Transverse colon (tissue), 4 donors: Measurements from ENCODE around the gene RIPK3. TPM values are rescaled to one million over a fixed set of nuclear protein-coding genes. Genes with fewer than 3 reads are reported as not detected.
"Not testable (repeated sequence)": the region's sequence is repeated elsewhere in the genome, so short reads cannot be mapped to it uniquely, and the experiment has no call there.

Experiments used
- DNase-seq: peaks from one replicate; pipeline ENCODE4 v3.0.0-alpha.2; 2019
- H3K27ac ChIP-seq, 4 donors: fragments of 200-600 bp; sonication (generic); 2 replicates each; pipeline ENCODE4 v1.5.1; 2016 to 2018; ENCODE audit warnings: inconsistent platforms in 4 of 4
- H3K27me3 ChIP-seq: fragments of 200-600 bp; sonication (generic); 2 replicates; pipeline ENCODE4 v1.5.1; 2017; ENCODE audit warnings: inconsistent platforms
- H3K36me3 ChIP-seq, 4 donors: fragments of 200-600 bp; sonication (generic); 2 replicates each; pipeline ENCODE4 v1.5.1; 2017 to 2019; ENCODE audit warnings: inconsistent platforms in 4 of 4
- H3K4me1 ChIP-seq, 4 donors: fragments of 200-600 bp; sonication (generic); 2 replicates each; pipeline ENCODE4 v1.5.1; 2017 to 2020; ENCODE audit warnings: inconsistent platforms in 4 of 4
- H3K4me3 ChIP-seq, 4 donors: fragments of 200-600 bp; sonication (generic); 1 replicate in 1 of 4; 2 replicates in 3 of 4; pipeline versions ENCODE4 v1.5.1 to v1.6.1; 2017 to 2019; ENCODE audit warnings: inconsistent platforms in 4 of 4
- H3K9me3 ChIP-seq, 2 donors: fragments of 200-600 bp; sonication (generic); 2 replicates each; pipeline ENCODE4 v1.5.1; 2017 to 2019; ENCODE audit warnings: inconsistent platforms in 2 of 2
- CTCF ChIP-seq, 5 experiments: fragments of 200-600 bp in 3 of 5; fragments of 450-650 bp in 2 of 5; sonication (generic) in 3 of 5; IDR thresholded peaks; 1 replicate in 2 of 5; 2 replicates in 3 of 5; pipeline ENCODE4 v1.5.1; 2016 to 2017; ENCODE audit warnings: antibody characterized with exemption in 5 of 5, inconsistent platforms in 3 of 5, mild to moderate bottlenecking in 2 of 5, moderate library complexity in 1 of 5
- EP300 ChIP-seq: sonication (generic); formaldehyde crosslinking; IDR thresholded peaks from one replicate; pipeline ENCODE4 v1.6.1; 2017; ENCODE audit warnings: antibody characterized with exemption, low read depth
- POLR2A ChIP-seq: fragments of 450-650 bp; IDR thresholded peaks from one replicate; pipeline ENCODE4 v1.6.1; 2016; ENCODE audit warnings: antibody characterized with exemption, mild to moderate bottlenecking, moderate library complexity
- POLR2AphosphoS5 ChIP-seq, 3 donors: sonication (generic); formaldehyde crosslinking; IDR thresholded peaks; one replicate each; pipeline ENCODE4 v1.6.1; 2016; ENCODE audit warnings: antibody characterized with exemption in 3 of 3
- WGBS, 2 donors: methylation state at CpG; one replicate each; pipeline ENCODE4 v1.1.5; 2018; ENCODE audit warnings: low coverage in 1 of 2; 5-methylcytosine and 5-hydroxymethylcytosine counted together
- in situ Hi-C, 4 donors: fragments of 200-750 bp; cut with MboI; loops; one replicate each; pipeline versions ENCODE4 v1.15.0 to v1.15.1; 2017; ENCODE audit warnings: low sequenced_read_pairs in 3 of 4, low pct_ligation_motif_present in 1 of 4, low pct_unique_long_range_greater_than_20kb in 1 of 4
- intact Hi-C: fragments of 100-400 bp; cut with DNase I; formaldehyde crosslinking; loops from one replicate; pipeline ENCODE4 v1.15.1; 2023; ENCODE audit warnings: low total_unique reads
- total RNA-seq, 4 donors: library from RNA; depleted of rRNA; stranded (reverse); fragments of >200 nt; gene quantifications; one replicate each; pipeline ENCODE4 v1.1.0, GENCODE V29; 2016

Gene RIPK3
- total RNA-seq = 100 to 1,000 TPM in 1 of 4 donors, 10 to 100 TPM in 3; 19.3 to 156 (median 53.6) TPM

GRCh38 chr14:24339284-24340151, at the start of gene RIPK3:
RIPK3 (minus strand) TSS chr14:24339991; CDS start chr14:24339826, 165 bp downstream.
- peak within 1 kb of the TSS; percentile 72 to 85 (median 78) for H3K27ac ChIP-seq
- peaks cover 5 to 23% (median 10%) of the 10 kb centered on the region in 4 donors for H3K4me1 ChIP-seq
- peak; percentile 39 to 50 (median 46) for TF ChIP-seq POLR2AphosphoS5 (IDR thresholded peaks at IDR 0.05)
- peak; percentile 65 for TF ChIP-seq POLR2A
- peak in 1 of 5 experiments; percentile 15 for TF ChIP-seq CTCF (IDR thresholded peaks at IDR 0.05)
- TF ChIP-seq EP300 = no peak
- intact Hi-C loops (no loop called here), in situ Hi-C loops (loop anchor here in 3 of 4 donors (5.0 to 25.0 kb wide), 3 partner anchors 93 to 98 kb away; partner anchors contain the start of genes CBLN3 (in 1 of the 3), KHNYN (in 1 of the 3) and SDR39U1 (in 1 of the 3))
- H3K36me3 ChIP-seq = peaks cover 0 to 4% (median 0%) of the 10 kb centered on the region in 4 donors
- peak within 1 kb of the TSS; percentile 34 to 60 (median 52) for H3K4me3 ChIP-seq
- no peaks in the 10 kb centered on the region for H3K9me3 ChIP-seq
- peaks cover 10% of the 10 kb centered on the region for H3K27me3 ChIP-seq
- WGBS, 2 donors = 0 to 13% methylated on average over 3 to 44 of the region's 51 CpGs
- peak; percentile 87 for DNase-seq

- Histone ChIP-seq H3K9me3 (no peaks in the 10 kb centered on the region), H3K4me1 (peaks cover 0 to 13% (median 0%) of the 10 kb centered on the region in 4 donors), H3K27ac (no peak overlapping the region), H3K36me3 (no peaks in the 10 kb centered on the region), H3K4me3 (no peak overlapping the region), H3K27me3 (no peaks in the 10 kb centered on the region)
- TF ChIP-seq POLR2A (no peak), CTCF (IDR thresholded peaks at IDR 0.05) (no peak)
- DNase-seq = no peak
- WGBS, 2 donors = 74% methylated on average over 11 of the region's 11 CpGs; no CpG with 5 or more reads in 1 of the 2 donors
- in situ Hi-C loops (no loop called here), intact Hi-C loops (no loop called here)
Measured at GRCh38 chr14:24389226-24389848, 49.5 kb upstream of the RIPK3 start.

GRCh38 chr14:24388474-24389179, 48.8 kb upstream of the RIPK3 start:
- in situ Hi-C loops = no loop called here
- WGBS, 2 donors = 43 to 63% methylated on average over 1 to 2 of the region's 2 CpGs
- H3K36me3 ChIP-seq = no peaks in the 10 kb centered on the region
- H3K27ac ChIP-seq = no peak overlapping the region
- intact Hi-C loops = no loop called here
- no peak for DNase-seq
- H3K27me3 ChIP-seq = no peaks in the 10 kb centered on the region
- H3K4me3 ChIP-seq = no peak overlapping the region
- H3K4me1 ChIP-seq = peaks cover 0 to 13% (median 0%) of the 10 kb centered on the region in 4 donors
- no peaks in the 10 kb centered on the region for H3K9me3 ChIP-seq
- TF ChIP-seq EP300 (no peak), POLR2A (no peak)

GRCh38 chr14:24387579-24387978, 47.8 kb upstream of the RIPK3 start:
- DNase-seq, H3K4me1 ChIP-seq, intact Hi-C loops, H3K9me3 ChIP-seq, H3K36me3 ChIP-seq, in situ Hi-C loops, H3K4me3 ChIP-seq, H3K27me3 ChIP-seq, H3K27ac ChIP-seq: not testable (repeated sequence)
- WGBS, 2 donors = 80 to 88% methylated on average over 1 to 5 of the region's 5 CpGs

GRCh38 chr14:24387009-24387345, 47.2 kb upstream of the RIPK3 start:
- Histone ChIP-seq H3K4me3 (no peak overlapping the region), H3K27ac (no peak overlapping the region), H3K9me3 (no peaks in the 10 kb centered on the region), H3K4me1 (peaks cover 0 to under 1% (median 0%) of the 10 kb centered on the region in 4 donors), H3K27me3 (no peaks in the 10 kb centered on the region), H3K36me3 (no peaks in the 10 kb centered on the region)
- in situ Hi-C loops = no loop called here
- no peak for TF ChIP-seq POLR2A
- no peak for TF ChIP-seq POLR2AphosphoS5 (IDR thresholded peaks at IDR 0.05)
- no peak for TF ChIP-seq CTCF (IDR thresholded peaks at IDR 0.05)
- TF ChIP-seq EP300 = no peak
- intact Hi-C loops = no loop called here
- DNase-seq = no peak
- WGBS, 2 donors = 67 to 80% methylated on average over 2 of the region's 2 CpGs
